WI38 (cell line): ENCODE data around the gene STARD13.
"Not testable (repeated sequence)": the region's sequence is repeated elsewhere in the genome, so short reads cannot be mapped to it uniquely, and the experiment has no call there.

Experiments
- H3K4me3 ChIP-seq: 2 replicates; pipeline ENCODE4 v1.5.1; 2011; ENCODE audit warnings: low read depth, mild to moderate bottlenecking, control low read depth, low read length
- CTCF ChIP-seq: IDR thresholded peaks from 2 replicates; pipeline ENCODE4 v1.5.1; 2012; ENCODE audit warnings: low read depth, mild to moderate bottlenecking, control low read depth, low read length

STARD13 gene

GRCh38 chr13:33242984-33243617 is 42.5 kb downstream of the STARD13 start:
- no peak overlapping the region for H3K4me3 ChIP-seq
- TF ChIP-seq CTCF = no peak

- H3K4me3 ChIP-seq = not testable (repeated sequence)
Measured at GRCh38 chr13:33242372-33242771, 43.2 kb downstream of the STARD13 start.

- no peak for TF ChIP-seq CTCF
- H3K4me3 ChIP-seq = 0 out of 2 replicates have a peak overlapping the region, but pooled peaks have one; percentile 2
Measured at GRCh38 chr13:33236021-33236420, 49.5 kb downstream of the STARD13 start.

GRCh38 chr13:33235564-33235963 is 50.0 kb downstream of the STARD13 start:
- TF ChIP-seq CTCF = no peak
- H3K4me3 ChIP-seq = peak overlapping the region; percentile 2; the same call in 1 of the 2 replicates

GRCh38 chr13:33235078-33235477 is 50.5 kb downstream of the STARD13 start:
- no peak overlapping the region for H3K4me3 ChIP-seq
- no peak for TF ChIP-seq CTCF

- H3K4me3 ChIP-seq = no peak overlapping the region
- no peak for TF ChIP-seq CTCF
Measured at GRCh38 chr13:33233547-33233946, 52.0 kb downstream of the STARD13 start.

GRCh38 chr13:33232883-33233282 is 52.7 kb downstream of the STARD13 start:
- H3K4me3 ChIP-seq = no peak overlapping the region
- TF ChIP-seq CTCF = no peak

GRCh38 chr13:33231339-33231738 is 54.2 kb downstream of the STARD13 start:
- no peak overlapping the region for H3K4me3 ChIP-seq
- TF ChIP-seq CTCF = no peak
